Left ventricle myocardium inferior (tissue), 1 donor: ENCODE data around the gene TECR. TPM values are rescaled to one million over a fixed set of nuclear protein-coding genes. Genes with fewer than 3 reads are reported as not detected.
"Not testable (repeated sequence)": the region's sequence is repeated elsewhere in the genome, so short reads cannot be mapped to it uniquely, and the experiment has no call there.

ENCODE experiments used
- DNase-seq: peaks from one replicate; pipeline ENCODE4 v3.0.0-alpha.2; 2020
- H3K27ac ChIP-seq: fragments of 200-600 bp; replicated peaks from 2 replicates; pipeline ENCODE4 v1.8.0; 2021
- H3K27me3 ChIP-seq: fragments of 200-600 bp; 2 replicates; pipeline ENCODE4 v1.8.0; 2021; ENCODE audit warnings: low read depth
- H3K36me3 ChIP-seq: fragments of 200-600 bp; 2 replicates; pipeline ENCODE4 v1.8.0; 2021
- H3K4me1 ChIP-seq: fragments of 200-600 bp; 2 replicates; pipeline ENCODE4 v1.8.0; 2021
- H3K4me3 ChIP-seq: fragments of 200-600 bp; 2 replicates; pipeline ENCODE4 v1.8.0; 2021; ENCODE audit warnings: mild to moderate bottlenecking, moderate library complexity
- H3K9me3 ChIP-seq: fragments of 200-600 bp; replicated peaks from 2 replicates; pipeline ENCODE4 v1.8.0; 2021
- intact Hi-C: fragments of 100-400 bp; cut with micrococcal nuclease; formaldehyde crosslinking; loops from one replicate; pipeline ENCODE4 v1.11.0; 2022
- total RNA-seq: library from RNA; stranded (reverse); fragmentation: NEBNext Ultra II Directional; extraction: Animal tissue kit (Norgen Biotek cat#: 25700); gene quantifications from one replicate; pipeline ENCODE4 v1.2.1, GENCODE V29; 2021
- TF ChIP-seq, protein P1 (sequence below): fragments of 200-600 bp; IDR thresholded peaks from 2 replicates; pipeline ENCODE4 v1.8.0; 2021; ENCODE audit warnings: antibody characterized with exemption, mild to moderate bottlenecking, borderline replicate concordance
- donor health status: DM: no; HTN: yes; CAD: no; lungs with severe emphysema.

TECR gene
- total RNA-seq, 1 donor from 2014 or later = 69.3 TPM

DNA sequence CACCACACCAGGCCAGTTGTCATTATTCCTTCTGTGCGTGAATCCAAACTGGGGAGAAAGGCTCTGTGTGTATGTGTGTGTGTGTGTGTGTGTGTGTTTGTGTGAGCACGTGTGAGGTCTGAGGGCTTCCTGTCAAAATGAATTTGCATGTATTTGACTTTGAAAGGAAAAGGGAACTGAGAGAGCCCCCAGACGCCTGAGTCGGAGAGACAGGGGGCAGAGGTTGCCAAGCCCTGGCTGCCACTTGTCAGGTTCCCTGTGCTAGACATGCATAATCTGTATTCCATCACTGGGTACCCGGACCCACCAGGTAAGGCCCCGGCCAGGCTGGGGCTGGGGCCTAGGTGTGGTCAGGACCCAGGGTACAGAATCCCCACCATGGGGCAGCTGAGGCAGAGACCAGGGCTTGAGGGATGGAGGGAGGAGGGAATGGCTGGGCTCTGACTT is 53.5 kb downstream of the TECR start, which contains the start of gene CLEC17A:
Gene CLEC17A (plus strand): TSS at position 191 of the 447 bp plus-strand sequence. CDS start 77 bp downstream, at position 268.
- DNase-seq = no peak
- intact Hi-C loops = no loop called here
- Histone ChIP-seq H3K4me3 (no peak within 1 kb of the TSS), H3K9me3 (no peaks in the 10 kb centered on the region), H3K4me1 (no peaks in the 10 kb centered on the region), H3K27ac (no peak within 1 kb of the TSS), H3K27me3 (no peaks in the 10 kb centered on the region), H3K36me3 (no peaks in the 10 kb centered on the region)
- TF ChIP-seq, protein P1, sequence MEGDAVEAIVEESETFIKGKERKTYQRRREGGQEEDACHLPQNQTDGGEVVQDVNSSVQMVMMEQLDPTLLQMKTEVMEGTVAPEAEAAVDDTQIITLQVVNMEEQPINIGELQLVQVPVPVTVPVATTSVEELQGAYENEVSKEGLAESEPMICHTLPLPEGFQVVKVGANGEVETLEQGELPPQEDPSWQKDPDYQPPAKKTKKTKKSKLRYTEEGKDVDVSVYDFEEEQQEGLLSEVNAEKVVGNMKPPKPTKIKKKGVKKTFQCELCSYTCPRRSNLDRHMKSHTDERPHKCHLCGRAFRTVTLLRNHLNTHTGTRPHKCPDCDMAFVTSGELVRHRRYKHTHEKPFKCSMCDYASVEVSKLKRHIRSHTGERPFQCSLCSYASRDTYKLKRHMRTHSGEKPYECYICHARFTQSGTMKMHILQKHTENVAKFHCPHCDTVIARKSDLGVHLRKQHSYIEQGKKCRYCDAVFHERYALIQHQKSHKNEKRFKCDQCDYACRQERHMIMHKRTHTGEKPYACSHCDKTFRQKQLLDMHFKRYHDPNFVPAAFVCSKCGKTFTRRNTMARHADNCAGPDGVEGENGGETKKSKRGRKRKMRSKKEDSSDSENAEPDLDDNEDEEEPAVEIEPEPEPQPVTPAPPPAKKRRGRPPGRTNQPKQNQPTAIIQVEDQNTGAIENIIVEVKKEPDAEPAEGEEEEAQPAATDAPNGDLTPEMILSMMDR = no peak

DNA sequence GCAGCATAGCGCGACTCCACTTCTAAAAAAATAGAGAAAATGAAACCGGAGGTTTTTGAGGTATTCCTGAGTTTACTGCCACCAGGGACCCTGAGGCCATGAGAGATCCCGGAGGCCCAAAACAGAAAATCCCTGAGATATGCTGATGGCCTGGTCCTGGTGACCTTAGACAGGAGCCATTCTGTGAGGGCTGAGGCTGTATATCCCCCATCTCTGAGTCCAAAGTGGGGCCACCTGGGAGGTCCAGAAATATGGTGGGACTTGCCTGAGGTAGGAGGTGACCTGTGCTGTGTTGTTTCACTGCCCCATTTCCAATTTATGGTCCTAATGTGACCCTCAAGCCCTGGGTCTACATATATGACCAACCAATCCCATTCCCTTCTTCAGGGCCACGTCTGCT is 55.0 kb downstream of the TECR start:
- H3K36me3 ChIP-seq, intact Hi-C loops: not testable (repeated sequence)

DNA sequence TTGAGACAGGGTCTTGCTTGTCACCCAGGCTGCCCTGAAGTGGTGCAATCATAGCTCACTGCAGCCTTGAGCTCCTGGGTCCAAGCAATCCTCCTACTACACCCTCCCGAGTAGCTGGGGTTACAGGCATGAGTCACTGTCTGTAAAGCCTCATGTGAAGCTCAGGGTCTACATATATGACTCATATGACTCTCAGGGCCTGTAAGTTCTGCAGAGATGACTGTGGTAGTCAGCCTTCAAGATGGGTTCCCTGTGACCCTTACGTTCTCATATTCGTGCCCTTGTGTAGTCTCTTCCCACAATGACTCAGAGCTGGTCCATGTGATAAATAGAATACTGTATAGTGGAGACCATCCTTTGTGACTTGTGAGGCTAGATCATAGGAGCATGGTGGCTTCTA is 55.8 kb downstream of the TECR start:
- H3K4me1 ChIP-seq = not testable (repeated sequence)

More for the DNA sequence above, 55.0 kb downstream of the TECR start:
- H3K27me3 ChIP-seq, DNase-seq, H3K4me3 ChIP-seq, H3K27ac ChIP-seq, H3K9me3 ChIP-seq, H3K4me1 ChIP-seq: not testable (repeated sequence)

DNA sequence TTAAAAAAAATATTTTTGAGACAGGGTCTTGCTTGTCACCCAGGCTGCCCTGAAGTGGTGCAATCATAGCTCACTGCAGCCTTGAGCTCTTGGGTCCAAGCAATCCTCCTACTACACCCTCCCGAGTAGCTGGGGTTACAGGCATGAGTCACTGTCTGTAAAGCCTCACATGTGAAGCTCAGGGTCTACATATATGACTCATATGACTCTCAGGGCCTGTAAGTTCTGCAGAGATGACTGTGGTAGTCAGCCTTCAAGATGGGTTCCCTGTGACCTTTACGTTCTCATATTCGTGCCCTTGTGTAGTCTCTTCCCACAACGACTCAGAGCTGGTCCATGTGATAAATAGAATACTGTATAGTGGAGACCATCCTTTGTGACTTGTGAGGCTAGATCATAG is 60.0 kb downstream of the TECR start:
- H3K27ac ChIP-seq = not testable (repeated sequence)

More for the DNA sequence above, 55.8 kb downstream of the TECR start:
- H3K27me3 ChIP-seq, H3K36me3 ChIP-seq, intact Hi-C loops, H3K9me3 ChIP-seq, H3K4me3 ChIP-seq, H3K27ac ChIP-seq, DNase-seq: not testable (repeated sequence)

DNA sequence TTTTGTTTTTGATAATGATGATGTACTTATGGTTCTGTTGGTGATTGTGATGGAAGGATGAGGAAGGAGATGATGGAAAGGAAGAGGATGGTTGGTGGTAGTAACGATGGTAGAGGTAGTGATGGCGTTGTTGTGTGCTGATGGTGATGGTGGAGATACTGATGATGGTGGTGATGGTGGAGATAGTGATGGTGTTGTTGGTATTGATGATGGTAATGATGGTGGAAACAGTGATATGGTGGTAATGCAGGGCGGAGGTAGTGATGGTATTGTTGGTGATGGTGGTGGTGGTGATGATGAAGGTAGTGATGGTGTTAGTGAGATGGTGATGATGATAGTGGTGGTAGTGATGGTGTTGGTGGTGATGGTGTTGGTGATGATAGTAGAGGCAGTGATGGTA is 66.2 kb downstream of the TECR start:
- H3K27me3 ChIP-seq = peaks cover 35% of the 10 kb centered on the region
- intact Hi-C loops = no loop called here
- H3K4me1 ChIP-seq = no peaks in the 10 kb centered on the region
- no peaks in the 10 kb centered on the region for H3K36me3 ChIP-seq
- H3K9me3 ChIP-seq = no peaks in the 10 kb centered on the region
- TF ChIP-seq, protein P1 = no peak
- no peak for DNase-seq
- H3K4me3 ChIP-seq = no peak overlapping the region
- no peak overlapping the region for H3K27ac ChIP-seq

More for the DNA sequence above, 60.0 kb downstream of the TECR start:
- intact Hi-C loops, H3K9me3 ChIP-seq, H3K4me3 ChIP-seq, H3K4me1 ChIP-seq, H3K36me3 ChIP-seq, DNase-seq: not testable (repeated sequence)
- H3K27me3 ChIP-seq = peaks cover 24% of the 10 kb centered on the region

DNA sequence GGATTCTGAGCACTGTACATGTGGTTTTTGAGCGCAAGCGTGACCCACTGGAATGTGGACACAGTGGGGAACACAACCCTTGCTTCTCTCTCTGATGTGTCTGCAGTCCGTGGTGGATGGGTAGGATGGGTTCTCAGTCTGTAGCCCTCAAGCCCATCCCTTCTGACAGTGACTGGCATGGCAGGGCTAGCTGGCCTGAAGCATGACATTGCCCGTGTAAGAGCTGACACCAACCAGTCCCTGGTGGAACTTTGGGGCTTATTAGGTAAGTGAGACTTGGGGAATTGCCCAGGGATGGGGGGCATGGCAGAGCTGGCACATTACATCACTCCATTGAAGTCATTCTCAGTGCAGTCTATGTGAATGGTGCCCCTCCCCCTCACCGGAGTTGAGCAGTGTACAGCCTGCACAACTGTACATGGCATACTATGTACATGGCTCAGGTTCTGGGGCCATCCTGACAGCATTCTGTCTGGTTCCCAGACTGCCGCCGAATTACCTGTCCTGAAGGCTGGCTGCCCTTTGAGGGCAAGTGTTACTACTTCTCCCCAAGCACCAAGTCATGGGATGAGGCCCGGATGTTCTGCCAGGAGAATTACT is 70.3 kb downstream of the TECR start:
- Histone ChIP-seq H3K4me1 (no peaks in the 10 kb centered on the region), H3K27me3 (peaks cover 23% of the 10 kb centered on the region), H3K4me3 (no peak overlapping the region), H3K36me3 (no peaks in the 10 kb centered on the region), H3K27ac (no peak overlapping the region), H3K9me3 (peaks cover 7% of the 10 kb centered on the region)
- TF ChIP-seq, protein P1 = no peak
- DNase-seq = no peak
- intact Hi-C loops = no loop called here

DNA sequence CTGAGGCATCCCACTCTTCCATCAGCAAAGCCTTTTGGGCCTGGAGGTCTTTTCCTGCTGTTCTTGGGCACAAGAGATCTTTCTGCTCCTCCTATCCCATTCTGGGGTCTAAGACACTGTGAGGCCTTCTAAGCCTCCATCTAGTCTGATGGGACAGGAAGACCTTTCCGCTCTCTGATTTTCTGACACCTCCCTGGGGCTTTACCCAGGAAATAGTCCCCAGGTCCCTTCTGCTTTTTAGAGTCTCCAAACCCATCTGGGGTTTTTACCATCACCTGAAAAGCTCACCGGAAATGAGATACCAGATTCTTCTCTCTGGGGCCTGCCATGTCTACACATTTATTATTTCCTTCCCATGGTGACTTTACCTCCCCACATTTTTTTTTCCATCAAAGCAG is 74.6 kb downstream of the TECR start:
- Histone ChIP-seq H3K9me3 (peaks cover 7% of the 10 kb centered on the region), H3K27ac (no peak overlapping the region), H3K27me3 (peaks cover 26% of the 10 kb centered on the region), H3K4me1 (no peaks in the 10 kb centered on the region), H3K4me3 (no peak overlapping the region), H3K36me3 (no peaks in the 10 kb centered on the region)
- TF ChIP-seq, protein P1 = no peak
- intact Hi-C loops = no loop called here
- DNase-seq = no peak
